ENCODE results near the gene PMM1. TPM values are rescaled to one million over a fixed set of nuclear protein-coding genes. Genes with fewer than 3 reads are reported as not detected.

PMM1 gene
- total RNA-seq, 1 donor from 2014 or later, result 15.1 TPM

DNA sequence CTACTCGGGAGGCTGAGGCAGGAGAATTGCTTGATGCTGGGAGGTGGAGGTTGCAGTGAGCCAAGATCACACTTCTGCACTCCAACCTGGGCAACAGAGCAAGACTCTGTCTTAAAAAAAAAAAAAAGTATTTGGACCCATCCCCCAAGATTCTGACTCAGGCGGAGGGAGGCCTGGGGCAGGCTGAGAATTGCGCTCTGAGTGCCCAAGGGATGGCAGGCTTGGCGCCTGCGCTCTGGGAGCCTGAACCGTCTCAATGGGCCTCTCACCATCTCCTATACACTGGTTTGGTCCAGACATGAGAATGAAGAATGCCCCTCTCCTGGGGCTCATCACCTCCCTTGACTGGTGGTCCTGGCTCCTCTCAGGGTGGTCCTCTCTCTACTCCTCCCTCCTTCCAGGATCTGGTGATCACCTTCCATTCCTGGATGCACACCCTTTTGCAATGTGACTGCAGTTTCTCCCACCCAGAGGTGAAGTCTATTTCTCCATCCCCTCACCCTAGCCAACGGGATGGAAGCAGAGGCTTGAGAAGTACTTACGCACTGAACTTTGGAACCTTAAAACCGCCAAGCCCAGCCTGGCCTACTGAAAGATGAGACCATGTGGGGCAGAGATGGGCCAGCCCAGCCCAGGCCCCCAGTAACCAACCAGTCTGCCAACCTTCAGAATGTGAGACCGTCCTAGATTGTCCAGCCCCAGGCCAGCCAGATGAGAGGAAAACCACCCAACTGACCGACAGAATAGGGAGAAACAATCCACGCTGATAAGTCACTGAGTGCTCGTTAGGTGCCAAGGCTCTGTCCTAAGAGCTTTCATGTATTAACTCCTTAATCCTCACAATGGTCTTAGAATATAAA is 50.3 kb downstream of the PMM1 start:
- CTCF ChIA-PET, result no interaction called here
- H3K4me3 Mint-ChIP-seq, result no peak overlapping the region
- H3K9me3 Mint-ChIP-seq, result no peaks in the 10 kb centered on the region
- peaks cover 30% of the 10 kb centered on the region for H3K4me1 Mint-ChIP-seq
- peaks cover 39% of the 10 kb centered on the region for H3K36me3 Mint-ChIP-seq (ENCODE audit: low read depth)
- DNase-seq (no peak), ATAC-seq (ENCODE audit: low read depth) (no peak)
- intact Hi-C loops (cut with micrococcal nuclease), result loop anchor here (5.0 kb wide), 1 partner anchor 403 kb away; no protein-coding TSS in a partner anchor
- TF ChIP-seq, protein P1, sequence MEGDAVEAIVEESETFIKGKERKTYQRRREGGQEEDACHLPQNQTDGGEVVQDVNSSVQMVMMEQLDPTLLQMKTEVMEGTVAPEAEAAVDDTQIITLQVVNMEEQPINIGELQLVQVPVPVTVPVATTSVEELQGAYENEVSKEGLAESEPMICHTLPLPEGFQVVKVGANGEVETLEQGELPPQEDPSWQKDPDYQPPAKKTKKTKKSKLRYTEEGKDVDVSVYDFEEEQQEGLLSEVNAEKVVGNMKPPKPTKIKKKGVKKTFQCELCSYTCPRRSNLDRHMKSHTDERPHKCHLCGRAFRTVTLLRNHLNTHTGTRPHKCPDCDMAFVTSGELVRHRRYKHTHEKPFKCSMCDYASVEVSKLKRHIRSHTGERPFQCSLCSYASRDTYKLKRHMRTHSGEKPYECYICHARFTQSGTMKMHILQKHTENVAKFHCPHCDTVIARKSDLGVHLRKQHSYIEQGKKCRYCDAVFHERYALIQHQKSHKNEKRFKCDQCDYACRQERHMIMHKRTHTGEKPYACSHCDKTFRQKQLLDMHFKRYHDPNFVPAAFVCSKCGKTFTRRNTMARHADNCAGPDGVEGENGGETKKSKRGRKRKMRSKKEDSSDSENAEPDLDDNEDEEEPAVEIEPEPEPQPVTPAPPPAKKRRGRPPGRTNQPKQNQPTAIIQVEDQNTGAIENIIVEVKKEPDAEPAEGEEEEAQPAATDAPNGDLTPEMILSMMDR (IDR thresholded peaks at IDR 0.05), result no peak
- no peaks in the 10 kb centered on the region for H3K27me3 Mint-ChIP-seq
- POLR2A ChIA-PET, result no interaction called here
- no peak overlapping the region for H3K27ac Mint-ChIP-seq

DNA sequence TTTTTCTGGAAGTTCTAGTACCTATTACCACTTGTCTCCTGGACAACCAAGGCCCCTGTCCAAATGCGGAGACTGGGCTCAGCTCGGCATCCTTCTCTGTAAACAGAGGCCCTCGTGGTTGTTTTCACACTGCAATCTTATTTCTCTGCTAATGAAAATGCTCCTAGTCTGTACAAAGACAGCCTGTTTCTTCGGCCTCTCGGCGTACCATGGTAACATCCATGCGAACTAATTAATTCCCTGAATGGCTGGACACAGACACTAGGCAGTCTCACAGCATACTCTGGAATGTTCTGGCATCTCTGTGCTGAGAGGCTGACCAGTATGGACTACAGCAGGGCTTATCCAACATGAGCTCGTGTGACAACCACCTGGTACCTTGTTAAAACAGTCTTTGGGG is 51.1 kb downstream of the PMM1 start:
- ATAC-seq (ENCODE audit: low read depth) (no peak), DNase-seq (no peak)
- TF ChIP-seq, protein P1 (IDR thresholded peaks at IDR 0.05), result no peak
- Mint-ChIP-seq H3K4me3 (no peak overlapping the region), H3K9me3 (no peaks in the 10 kb centered on the region), H3K4me1 (peaks cover 25% of the 10 kb centered on the region), H3K27ac (no peak overlapping the region), H3K36me3 (ENCODE audit: low read depth) (peaks cover 42% of the 10 kb centered on the region), H3K27me3 (no peaks in the 10 kb centered on the region)
- ChIA-PET CTCF (no interaction called here), POLR2A (no interaction called here)
- intact Hi-C loops (cut with micrococcal nuclease), result no loop called here

DNA sequence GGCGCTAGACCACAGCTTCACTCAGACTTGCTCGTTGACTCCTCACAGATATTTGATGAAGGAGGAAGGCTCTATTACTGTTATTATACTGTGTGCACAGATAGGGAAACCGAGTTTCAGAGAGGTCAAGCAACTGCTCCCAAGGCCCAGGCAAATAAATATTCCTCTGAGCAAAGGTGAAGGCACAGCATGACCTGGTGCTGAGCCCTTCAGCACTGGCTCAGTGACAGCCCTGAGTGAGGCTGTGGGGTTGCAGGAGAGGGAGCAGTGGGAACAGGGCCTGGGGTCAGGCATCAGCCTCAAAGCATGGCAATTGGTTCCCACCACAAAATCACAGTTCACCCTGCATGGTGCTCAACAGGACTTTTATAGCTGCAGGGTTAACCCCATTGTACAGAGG is 52.4 kb downstream of the PMM1 start:
- TF ChIP-seq, protein P1 (IDR thresholded peaks at IDR 0.05), result no peak
- Mint-ChIP-seq H3K9me3 (no peaks in the 10 kb centered on the region), H3K4me1 (peaks cover 11% of the 10 kb centered on the region), H3K27ac (no peak overlapping the region), H3K4me3 (no peak overlapping the region), H3K36me3 (ENCODE audit: low read depth) (peaks cover 50% of the 10 kb centered on the region), H3K27me3 (no peaks in the 10 kb centered on the region)
- CTCF ChIA-PET, result no interaction called here
- ATAC-seq (ENCODE audit: low read depth), result no peak
- intact Hi-C loops (cut with micrococcal nuclease), result no loop called here
- POLR2A ChIA-PET, result interaction anchor here (0.6 kb wide), 1 partner anchor 39 kb away, joined by 3 read pairs; no protein-coding TSS in a partner anchor
- no peak for DNase-seq

DNA sequence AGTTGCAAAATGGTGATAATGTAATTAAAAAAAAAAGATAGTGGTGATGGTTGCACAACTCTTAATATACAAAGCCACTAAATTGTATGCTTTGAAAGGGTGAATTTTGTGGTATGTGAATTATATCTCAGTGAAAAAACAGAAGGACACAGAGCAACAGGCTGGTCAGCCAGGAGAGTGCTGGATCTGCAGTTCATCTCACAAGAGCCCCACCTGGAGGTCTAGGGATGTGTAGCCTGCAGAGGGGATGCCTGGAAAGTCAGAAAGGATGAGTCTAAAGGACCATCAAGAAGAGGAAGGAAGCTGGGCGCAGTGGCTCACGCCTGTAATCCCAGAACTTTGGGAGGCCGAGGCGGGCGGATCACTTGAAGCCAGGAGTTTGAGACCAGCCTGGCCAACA is 54.4 kb downstream of the PMM1 start:
- POLR2A ChIA-PET, result interaction anchor here (0.8 to 1.3 kb wide), 2 partner anchors 12 to 154 kb away, joined by 3 read pairs; partner anchors contain the start of gene TEF
- TF ChIP-seq, protein P1 (IDR thresholded peaks at IDR 0.05), result no peak
- DNase-seq, result no peak
- H3K27me3 Mint-ChIP-seq, result no peaks in the 10 kb centered on the region
- no peak overlapping the region for H3K27ac Mint-ChIP-seq
- peaks cover 63% of the 10 kb centered on the region for H3K36me3 Mint-ChIP-seq (ENCODE audit: low read depth)
- no peak for ATAC-seq (ENCODE audit: low read depth)
- intact Hi-C loops (cut with micrococcal nuclease), result no loop called here
- no peaks in the 10 kb centered on the region for H3K4me1 Mint-ChIP-seq
- no peak overlapping the region for H3K4me3 Mint-ChIP-seq
- CTCF ChIA-PET, result interaction anchor here (1.2 to 1.3 kb wide), 2 partner anchors 18 to 131 kb away, joined by 3 to 5 read pairs; no protein-coding TSS in a partner anchor
- H3K9me3 Mint-ChIP-seq, result no peaks in the 10 kb centered on the region

DNA sequence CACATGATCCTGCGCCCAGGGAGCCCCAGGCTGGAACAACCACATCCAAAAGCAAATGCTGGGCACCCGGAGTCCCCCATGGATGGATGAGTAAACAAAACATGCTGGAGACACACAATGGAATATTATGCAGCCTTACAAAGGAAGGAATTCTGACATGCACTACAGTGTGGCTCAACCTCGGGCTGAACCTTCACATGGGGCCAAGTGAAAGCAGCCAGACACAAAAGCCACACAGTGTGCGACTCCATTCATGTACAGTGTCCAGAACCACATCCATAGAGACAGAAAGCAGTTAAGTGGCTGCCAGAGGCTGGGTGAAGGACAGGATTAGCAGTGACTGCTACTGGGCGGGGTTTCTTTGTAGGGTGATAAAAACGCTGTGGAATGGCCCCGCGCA is 55.4 kb downstream of the PMM1 start:
- ChIA-PET CTCF (no interaction called here), POLR2A (interaction anchor here (0.7 kb wide), 1 partner anchor 57 kb away, joined by 4 read pairs; no protein-coding TSS in a partner anchor)
- ATAC-seq (ENCODE audit: low read depth) (no peak), DNase-seq (no peak)
- Mint-ChIP-seq H3K27me3 (no peaks in the 10 kb centered on the region), H3K4me1 (no peaks in the 10 kb centered on the region), H3K9me3 (no peaks in the 10 kb centered on the region), H3K36me3 (ENCODE audit: low read depth) (peaks cover 61% of the 10 kb centered on the region), H3K4me3 (no peak overlapping the region), H3K27ac (no peak overlapping the region)
- TF ChIP-seq, protein P1 (IDR thresholded peaks at IDR 0.05), result no peak
- intact Hi-C loops (cut with micrococcal nuclease), result no loop called here

Measured in activated B cell treated with CpG ODN at 0.5 μM for 24 hours (primary cell).